HUES6 (cell line): ENCODE results near the gene XPC.

Experiments used
- H3K27ac ChIP-seq: 2 replicates; pipeline ENCODE4 v1.7.0; 2013; ENCODE audit warnings: low read depth, mild to moderate bottlenecking, low read length, inconsistent platforms
- H3K27me3 ChIP-seq: 2 replicates; pipeline ENCODE4 v1.6.1; 2013; ENCODE audit warnings: low read length; ENCODE audit not compliant: control insufficient read depth, insufficient read depth
- H3K36me3 ChIP-seq: 2 replicates; pipeline ENCODE4 v1.6.1; 2013; ENCODE audit warnings: low read length; ENCODE audit not compliant: control insufficient read depth, insufficient read depth
- H3K4me1 ChIP-seq: 2 replicates; pipeline ENCODE4 v1.6.1; 2013; ENCODE audit warnings: low read length; ENCODE audit not compliant: control insufficient read depth, insufficient read depth
- H3K4me3 ChIP-seq: 2 replicates; pipeline ENCODE4 v1.5.1; 2013; ENCODE audit warnings: low read depth, low read length
- H3K9ac ChIP-seq: one replicate; pipeline ENCODE4 v1.6.1; 2013; ENCODE audit warnings: mild to moderate bottlenecking, low read length
- H3K9me3 ChIP-seq: 2 replicates; pipeline ENCODE4 v1.6.1; 2013; ENCODE audit warnings: low read depth, low read length; ENCODE audit not compliant: control insufficient read depth, insufficient read depth

Gene XPC

GRCh38 chr3:14146381-14147065, 31.9 kb downstream of the XPC start:
- Histone ChIP-seq H3K36me3 (peaks cover 55% of the 10 kb centered on the region), H3K9ac (no peak overlapping the region), H3K4me1 (peaks cover 47% of the 10 kb centered on the region), H3K27ac (no peak overlapping the region), H3K4me3 (no peak overlapping the region), H3K9me3 (no peaks in the 10 kb centered on the region), H3K27me3 (no peaks in the 10 kb centered on the region)

- H3K4me3 ChIP-seq = no peak overlapping the region
- H3K4me1 ChIP-seq = peaks cover 47% of the 10 kb centered on the region
- H3K36me3 ChIP-seq = peaks cover 59% of the 10 kb centered on the region
- H3K9ac ChIP-seq = no peak overlapping the region
- no peaks in the 10 kb centered on the region for H3K27me3 ChIP-seq
- H3K27ac ChIP-seq = no peak overlapping the region
- H3K9me3 ChIP-seq = no peaks in the 10 kb centered on the region
Measured at GRCh38 chr3:14145670-14146380, 32.6 kb downstream of the XPC start.

- Histone ChIP-seq H3K4me3 (no peak overlapping the region), H3K9ac (no peak overlapping the region), H3K9me3 (no peaks in the 10 kb centered on the region), H3K27ac (peak overlapping the region; percentile 83; the same call in 1 of the 2 replicates), H3K4me1 (peaks cover 47% of the 10 kb centered on the region), H3K27me3 (no peaks in the 10 kb centered on the region), H3K36me3 (peaks cover 63% of the 10 kb centered on the region)
Measured at GRCh38 chr3:14145236-14145635, 33.2 kb downstream of the XPC start.

GRCh38 chr3:14144423-14145075, 33.9 kb downstream of the XPC start:
- Histone ChIP-seq H3K4me3 (peak overlapping the region; percentile 15; the same call in 1 of the 2 replicates), H3K4me1 (peaks cover 47% of the 10 kb centered on the region), H3K27ac (peak overlapping the region; percentile 83), H3K36me3 (peaks cover 66% of the 10 kb centered on the region), H3K9ac (peak overlapping the region; percentile 69), H3K27me3 (no peaks in the 10 kb centered on the region), H3K9me3 (no peaks in the 10 kb centered on the region)

GRCh38 chr3:14143271-14144225, 34.9 kb downstream of the XPC start:
- H3K9ac ChIP-seq = peak overlapping the region; percentile 69
- peaks cover 73% of the 10 kb centered on the region for H3K36me3 ChIP-seq
- peak overlapping the region; percentile 83 for H3K27ac ChIP-seq
- H3K9me3 ChIP-seq = no peaks in the 10 kb centered on the region
- H3K4me3 ChIP-seq = no peak overlapping the region
- H3K27me3 ChIP-seq = no peaks in the 10 kb centered on the region
- peaks cover 44% of the 10 kb centered on the region for H3K4me1 ChIP-seq

- Histone ChIP-seq H3K4me3 (no peak overlapping the region), H3K9me3 (no peaks in the 10 kb centered on the region), H3K4me1 (peaks cover 35% of the 10 kb centered on the region), H3K27ac (peak overlapping the region; percentile 17; the same call in 1 of the 2 replicates), H3K27me3 (no peaks in the 10 kb centered on the region), H3K9ac (no peak overlapping the region), H3K36me3 (peaks cover 73% of the 10 kb centered on the region)
Measured at GRCh38 chr3:14142567-14143270, 35.7 kb downstream of the XPC start.

- no peak overlapping the region for H3K4me3 ChIP-seq
- H3K36me3 ChIP-seq = peaks cover 73% of the 10 kb centered on the region
- peaks cover 34% of the 10 kb centered on the region for H3K4me1 ChIP-seq
- no peaks in the 10 kb centered on the region for H3K9me3 ChIP-seq
- no peak overlapping the region for H3K9ac ChIP-seq
- no peaks in the 10 kb centered on the region for H3K27me3 ChIP-seq
- H3K27ac ChIP-seq = no peak overlapping the region
Measured at GRCh38 chr3:14141602-14142341, 36.6 kb downstream of the XPC start.

- Histone ChIP-seq H3K36me3 (peaks cover 73% of the 10 kb centered on the region), H3K9ac (no peak overlapping the region), H3K27me3 (no peaks in the 10 kb centered on the region), H3K4me3 (no peak overlapping the region), H3K4me1 (peaks cover 34% of the 10 kb centered on the region), H3K27ac (no peak overlapping the region), H3K9me3 (no peaks in the 10 kb centered on the region)
Measured at GRCh38 chr3:14141144-14141543, 37.3 kb downstream of the XPC start.

- H3K36me3 ChIP-seq = peaks cover 73% of the 10 kb centered on the region
- H3K27ac ChIP-seq = no peak overlapping the region; the same call in 1 of the 2 replicates
- peaks cover 34% of the 10 kb centered on the region for H3K4me1 ChIP-seq
- H3K9me3 ChIP-seq = no peaks in the 10 kb centered on the region
- H3K9ac ChIP-seq = no peak overlapping the region
- H3K27me3 ChIP-seq = no peaks in the 10 kb centered on the region
- no peak overlapping the region for H3K4me3 ChIP-seq
Measured at GRCh38 chr3:14140668-14141067, 37.7 kb downstream of the XPC start.
